Measurements from ENCODE around the gene CIROP. TPM values are rescaled to one million over a fixed set of nuclear protein-coding genes. Genes with fewer than 3 reads are reported as not detected.
A peak's percentile ranks its signal among the peaks of the same experiment; 100 is the strongest.

The CIROP gene
- total and polyA plus RNA-seq, 9 of the 15 experiments (the other 6 are each of a cell fraction or from before 2014, with no cell fraction given): not detected

DNA sequence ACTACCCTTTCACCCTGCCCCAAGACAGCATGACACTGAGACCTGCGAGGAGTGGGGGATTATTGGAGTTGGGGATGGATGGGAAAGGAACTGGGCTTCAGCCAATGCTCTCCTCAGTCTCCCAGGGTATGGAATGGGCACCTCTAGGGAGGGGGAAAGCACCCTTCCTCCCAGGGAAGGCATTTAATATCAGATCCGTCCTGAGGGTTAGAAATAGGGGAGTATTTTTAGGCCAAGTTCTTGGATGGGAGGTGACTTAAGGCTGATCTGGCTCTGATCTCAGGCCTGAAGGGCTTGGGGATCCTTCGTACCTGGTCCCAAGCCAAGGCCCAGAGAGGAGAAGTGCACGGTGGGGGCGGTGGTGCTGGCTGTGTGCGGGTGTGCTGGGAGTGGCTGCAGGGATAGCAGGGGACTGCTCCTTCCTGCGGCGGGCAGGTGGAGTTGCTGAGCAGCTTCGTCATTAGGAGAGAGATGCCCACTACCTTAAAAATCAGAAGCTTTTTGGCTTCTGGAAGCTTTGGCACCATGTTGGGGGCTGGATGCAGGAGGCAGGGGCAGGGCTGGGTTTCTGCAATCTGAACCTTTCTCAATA is 21.2 kb upstream of the CIROP start:
- Histone ChIP-seq H4K20me1 (replicated peaks; ENCODE audit: control insufficient read depth, insufficient read depth, low read length) (no peaks in the 10 kb centered on the region), H3K4me1 (replicated peaks in 1 of 2; ENCODE audit: control insufficient read depth in 2 of 2, insufficient read depth in 2 of 2, low read length in 2 of 2) (peaks cover 57 to 58% of the 10 kb centered on the region in 2 experiments), H3K9me1 (ENCODE audit: control insufficient read depth, insufficient read depth, low read length) (no peaks in the 10 kb centered on the region), H3K27ac (ENCODE audit: extremely low read depth, low read depth, low read length) (no peak overlapping the region), H3K27me3 (ENCODE audit: control insufficient read depth in 2 of 2, insufficient read depth in 2 of 2, low read length in 2 of 2) (no peaks in the 10 kb centered on the region), H3K36me3 (ENCODE audit: control insufficient read depth, insufficient read depth, low read length) (no peaks in the 10 kb centered on the region; the same call in 2 of the 3 replicates), H3K79me2 (ENCODE audit: control insufficient read depth, insufficient read depth, low read length) (no peaks in the 10 kb centered on the region), H3K4me3 (no peak overlapping the region), H2AFZ (ENCODE audit: low read depth, low read length) (no peak overlapping the region), H3K4me2 (ENCODE audit: insufficient read depth, low read length) (no peak overlapping the region), H3K9ac (ENCODE audit: insufficient read depth in 1 of 2, low read depth in 2 of 2, low read length in 2 of 2) (no peak overlapping the region), H3K9me3 (replicated peaks; ENCODE audit: control insufficient read depth, insufficient read depth, low read depth, low read length) (no peaks in the 10 kb centered on the region)
- peak; percentile 55 for ATAC-seq
- ChIA-PET POLR2A (interaction anchor here (1.1 kb wide), 1 partner anchor 51 kb away, joined by 3 read pairs; no protein-coding TSS in a partner anchor), CTCF (ENCODE audit: low intra/inter-chr PET ratio) (interaction anchor here (7.4 kb wide), 1 partner anchor 60 kb away, joined by 310 read pairs; the partner anchor contains the start of gene SLC7A8)
- peak in 2 of 4 experiments; percentile 35 to 47 for DNase-seq (ENCODE audit: extremely low read depth in 1 of 4, low spot score in 3 of 4)
- no peak for FAIRE-seq
- 39% methylated on average over 9 of the region's 9 CpGs for WGBS (ENCODE audit: insufficient coverage, low coverage, missing lambda C conversion rate)
- TF ChIP-seq TBP (optimal IDR thresholded peaks at IDR 0.05; ENCODE audit: low read depth, low read length) (no peak), ZBTB7A (IDR thresholded peaks at IDR 0.05; ENCODE audit: borderline replicate concordance, control insufficient read depth, low read depth, low read length) (no peak), TAF1 (IDR thresholded peaks at IDR 0.05; ENCODE audit: control insufficient read depth, extremely low read depth, insufficient read depth, low read length, severe bottlenecking) (no peak)
- TF ChIP-seq, protein P1, sequence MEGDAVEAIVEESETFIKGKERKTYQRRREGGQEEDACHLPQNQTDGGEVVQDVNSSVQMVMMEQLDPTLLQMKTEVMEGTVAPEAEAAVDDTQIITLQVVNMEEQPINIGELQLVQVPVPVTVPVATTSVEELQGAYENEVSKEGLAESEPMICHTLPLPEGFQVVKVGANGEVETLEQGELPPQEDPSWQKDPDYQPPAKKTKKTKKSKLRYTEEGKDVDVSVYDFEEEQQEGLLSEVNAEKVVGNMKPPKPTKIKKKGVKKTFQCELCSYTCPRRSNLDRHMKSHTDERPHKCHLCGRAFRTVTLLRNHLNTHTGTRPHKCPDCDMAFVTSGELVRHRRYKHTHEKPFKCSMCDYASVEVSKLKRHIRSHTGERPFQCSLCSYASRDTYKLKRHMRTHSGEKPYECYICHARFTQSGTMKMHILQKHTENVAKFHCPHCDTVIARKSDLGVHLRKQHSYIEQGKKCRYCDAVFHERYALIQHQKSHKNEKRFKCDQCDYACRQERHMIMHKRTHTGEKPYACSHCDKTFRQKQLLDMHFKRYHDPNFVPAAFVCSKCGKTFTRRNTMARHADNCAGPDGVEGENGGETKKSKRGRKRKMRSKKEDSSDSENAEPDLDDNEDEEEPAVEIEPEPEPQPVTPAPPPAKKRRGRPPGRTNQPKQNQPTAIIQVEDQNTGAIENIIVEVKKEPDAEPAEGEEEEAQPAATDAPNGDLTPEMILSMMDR (IDR thresholded peaks at IDR 0.05 in 2 of 3, conservative IDR thresholded peaks at IDR 0.05 in 1 of 3; ENCODE audit: insufficient read depth in 2 of 3, low read depth in 1 of 3, low read length in 3 of 3): 0 out of 6 replicates have a peak, but pooled peaks of 1 of the 3 experiments have one; percentile 9
- in situ Hi-C loops (cut with MboI): no loop called here
- intact Hi-C loops (cut with micrococcal nuclease): no loop called here
- no TSS peak for BruUV-seq (replicated peaks)

All from K562 (cell line).